H54 (cell line): ENCODE measurements around the gene GPR34.
"Not testable (repeated sequence)": the region's sequence is repeated elsewhere in the genome, so short reads cannot be mapped to it uniquely, and the experiment has no call there.

Experiments
- DNase-seq: peaks from one replicate; pipeline ENCODE4 v3.0.0; 2011; ENCODE audit warnings: low spot score, mixed read lengths; ENCODE audit not compliant: insufficient read length
- FAIRE-seq: peaks from 3 replicates; lab custom pipeline; 2011; peaks lifted over from hg19 to GRCh38; lab: Jason Lieb, UNC
- POLR2A ChIP-seq: IDR thresholded peaks from 2 replicates; pipeline ENCODE4 v1.6.1; 2011; ENCODE audit warnings: low read depth, mild to moderate bottlenecking, low read length

Gene GPR34

GRCh38 chrX:41688835-41689234, at the start of gene GPR34:
TSS of gene GPR34 (plus strand) at chrX:41688973. CDS start at chrX:41695634, 6,661 bp downstream.
- FAIRE-seq (no peak), DNase-seq (no peak)
- TF ChIP-seq POLR2A, result no peak

- DNase-seq, FAIRE-seq: not testable (repeated sequence)
Measured at GRCh38 chrX:41646201-41646600, 42.6 kb upstream of the GPR34 start.

GRCh38 chrX:41653125-41653524, 35.6 kb upstream of the GPR34 start:
- DNase-seq (no peak), FAIRE-seq (no peak)
- TF ChIP-seq POLR2A, result no peak

- no peak for TF ChIP-seq POLR2A
- no peak for DNase-seq
- FAIRE-seq, result no peak
Measured at GRCh38 chrX:41655101-41655500, 33.7 kb upstream of the GPR34 start.

- FAIRE-seq (no peak), DNase-seq (no peak)
- TF ChIP-seq POLR2A, result no peak
Measured at GRCh38 chrX:41655631-41656030, 33.1 kb upstream of the GPR34 start.

GRCh38 chrX:41661366-41662095, 27.2 kb upstream of the GPR34 start:
- no peak for FAIRE-seq
- TF ChIP-seq POLR2A, result no peak
- DNase-seq, result no peak

- no peak for FAIRE-seq
Measured at GRCh38 chrX:41664375-41664901, 24.3 kb upstream of the GPR34 start.

GRCh38 chrX:41664908-41665307, 23.9 kb upstream of the GPR34 start:
- TF ChIP-seq POLR2A, result no peak
- no peak for DNase-seq
- FAIRE-seq, result no peak

More at GRCh38 chrX:41664375-41664901, 24.3 kb upstream of the GPR34 start:
- no peak for TF ChIP-seq POLR2A
- no peak for DNase-seq

GRCh38 chrX:41665686-41666085, 23.1 kb upstream of the GPR34 start:
- TF ChIP-seq POLR2A, result no peak
- FAIRE-seq (no peak), DNase-seq (no peak)

- TF ChIP-seq POLR2A, result no peak
- FAIRE-seq (no peak), DNase-seq (no peak)
Measured at GRCh38 chrX:41666251-41666650, 22.5 kb upstream of the GPR34 start.

GRCh38 chrX:41667631-41668030, 21.1 kb upstream of the GPR34 start:
- no peak for DNase-seq
- FAIRE-seq, result no peak
- no peak for TF ChIP-seq POLR2A

- DNase-seq (no peak), FAIRE-seq (no peak)
- no peak for TF ChIP-seq POLR2A
Measured at GRCh38 chrX:41670112-41670511, 18.7 kb upstream of the GPR34 start.

- DNase-seq, result no peak
- FAIRE-seq, result no peak
- no peak for TF ChIP-seq POLR2A
Measured at GRCh38 chrX:41671082-41671481, 17.7 kb upstream of the GPR34 start.

GRCh38 chrX:41672643-41673042, 16.1 kb upstream of the GPR34 start:
- no peak for DNase-seq
- no peak for FAIRE-seq
- no peak for TF ChIP-seq POLR2A

- DNase-seq, result not testable (repeated sequence)
Measured at GRCh38 chrX:41676361-41676760, 12.4 kb upstream of the GPR34 start.

More at GRCh38 chrX:41676361-41676760, 12.4 kb upstream of the GPR34 start:
- not testable (repeated sequence) for FAIRE-seq
